Neural cell (in vitro differentiated cells): ENCODE results near the gene MED15. TPM values are rescaled to one million over a fixed set of nuclear protein-coding genes. Genes with fewer than 3 reads are reported as not detected.

Experiments
- H2AFZ ChIP-seq: fragments of 200-600, 300-800 bp; sonication (generic), shearing (Covaris generic); 2 replicates; pipeline ENCODE4 v1.6.0; 2014; ENCODE audit warnings: low read depth, mild to moderate bottlenecking, antibody characterized with exemption, low read length, moderate library complexity
- H3F3A ChIP-seq: fragments of 200-600 bp; shearing (Covaris generic); 2 replicates; pipeline ENCODE4 v1.6.1; 2016; ENCODE audit warnings: mild to moderate bottlenecking, moderate library complexity, mixed read lengths, antibody characterized with exemption, low read length; ENCODE audit not compliant: insufficient read depth, poor library complexity, severe bottlenecking
- H3K27ac ChIP-seq: fragments of 200-600, 300-800 bp; sonication (generic), shearing (Covaris generic); 2 replicates; pipeline ENCODE4 v1.5.1; 2014; ENCODE audit warnings: mild to moderate bottlenecking, low read length, moderate library complexity
- H3K27me3 ChIP-seq: fragments of 300-800, 200-600 bp; sonication (generic), shearing (Covaris generic); 2 replicates; pipeline ENCODE4 v1.6.0; 2014; ENCODE audit warnings: mild to moderate bottlenecking, low read depth, low read length, moderate library complexity; ENCODE audit not compliant: insufficient read depth
- H3K36me3 ChIP-seq: fragments of 300-800, 200-600 bp; sonication (generic), shearing (Covaris generic); 2 replicates; pipeline ENCODE4 v1.5.1; 2014; ENCODE audit warnings: mild to moderate bottlenecking, antibody characterized with exemption, low read length, moderate library complexity; ENCODE audit not compliant: insufficient read depth
- H3K4me2 ChIP-seq: fragments of 300-800, 200-600 bp; sonication (generic), shearing (Covaris generic); 2 replicates; pipeline ENCODE4 v1.6.0; 2014; ENCODE audit warnings: mild to moderate bottlenecking, low read length
- H3K4me3 ChIP-seq: fragments of 300-800, 200-600 bp; sonication (generic), shearing (Covaris generic); 2 replicates; pipeline ENCODE4 v1.5.1; 2014; ENCODE audit warnings: mild to moderate bottlenecking, low read length, moderate library complexity
- H3K79me2 ChIP-seq: fragments of 200-600 bp; shearing (Covaris generic); replicated peaks from 2 replicates; pipeline ENCODE4 v1.6.0; 2014; ENCODE audit warnings: mild to moderate bottlenecking, low read length, moderate library complexity; ENCODE audit not compliant: insufficient read depth
- H3K9ac ChIP-seq: fragments of 300-800, 200-600 bp; sonication (generic), shearing (Covaris generic); 2 replicates; pipeline ENCODE4 v1.6.1; 2016; ENCODE audit warnings: mild to moderate bottlenecking, low read length, mixed read lengths
- H3K9me2 ChIP-seq: fragments of 200-600 bp; shearing (Covaris generic); 2 replicates; pipeline ENCODE4 v1.6.1; 2016; ENCODE audit warnings: mild to moderate bottlenecking, low read length, mixed read lengths; ENCODE audit not compliant: insufficient read depth
- H3K9me3 ChIP-seq: fragments of 200-600, 300-800 bp; sonication (generic), shearing (Covaris generic); 2 replicates; pipeline ENCODE4 v1.6.1; 2016; ENCODE audit warnings: mild to moderate bottlenecking, mixed run types, low read length, moderate library complexity, mixed read lengths
- H4K20me1 ChIP-seq: fragments of 200-600 bp; shearing (Covaris generic); 2 replicates; pipeline ENCODE4 v1.6.1; 2016; ENCODE audit warnings: mild to moderate bottlenecking, mixed run types; ENCODE audit not compliant: insufficient read depth
- EP300 ChIP-seq: fragments of 450-650 bp; conservative IDR thresholded peaks from 2 replicates; pipeline ENCODE4 v1.6.1; 2014; ENCODE audit warnings: antibody characterized with exemption, mild to moderate bottlenecking, moderate library complexity; ENCODE audit not compliant: poor library complexity, severe bottlenecking
- EZH2 ChIP-seq: fragments of 200-600, 300-800 bp; shearing (Covaris generic), sonication (generic); IDR thresholded peaks from 2 replicates; pipeline ENCODE4 v1.6.1; 2014; ENCODE audit warnings: antibody characterized with exemption, low read length, borderline replicate concordance, mild to moderate bottlenecking; ENCODE audit not compliant: insufficient read depth, poor library complexity, severe bottlenecking
- MXI1 ChIP-seq: fragments of 450-650 bp; conservative IDR thresholded peaks from 2 replicates; pipeline ENCODE4 v1.6.1; 2014; ENCODE audit warnings: antibody characterized with exemption, mild to moderate bottlenecking; ENCODE audit not compliant: poor library complexity, severe bottlenecking
- POLR2AphosphoS5 ChIP-seq: IDR thresholded peaks from 2 replicates; pipeline ENCODE4 v1.6.1; 2012
- RAD21 ChIP-seq: fragments of 450-650 bp; conservative IDR thresholded peaks from 2 replicates; pipeline ENCODE4 v1.6.1; 2014; ENCODE audit warnings: antibody characterized with exemption, mild to moderate bottlenecking, moderate library complexity
- SMC3 ChIP-seq: fragments of 450-650 bp; conservative IDR thresholded peaks from 2 replicates; pipeline ENCODE4 v1.6.1; 2014; ENCODE audit warnings: antibody characterized with exemption, mild to moderate bottlenecking, moderate library complexity; ENCODE audit not compliant: poor library complexity
- TAF1 ChIP-seq: IDR thresholded peaks from 2 replicates; pipeline ENCODE4 v1.6.1; 2012; ENCODE audit warnings: low read depth
- polyA plus RNA-seq: library from polyadenylated mRNA; depleted of rRNA; stranded (reverse); fragments of >200 nt; gene quantifications from 2 replicates; pipeline ENCODE4 v1.2.3, GENCODE V29; 2014
- TF ChIP-seq, protein P1 (sequence below): IDR thresholded peaks from 2 replicates; pipeline ENCODE4 v1.6.1; 2012; ENCODE audit warnings: borderline replicate concordance
- TF ChIP-seq, protein P2 (sequence below): fragments of 450-650 bp; IDR thresholded peaks from 2 replicates; pipeline ENCODE4 v1.5.1; 2014; ENCODE audit warnings: antibody characterized with exemption, mild to moderate bottlenecking, moderate library complexity; ENCODE audit not compliant: poor library complexity, severe bottlenecking

Gene MED15
- polyA plus RNA-seq, 1 donor from 2014 or later: 13.2 TPM

- Histone ChIP-seq H3K9me2 (no peaks in the 10 kb centered on the region), H3K27ac (no peak overlapping the region), H2AFZ (no peak overlapping the region), H3K9me3 (peaks cover 13% of the 10 kb centered on the region), H3K36me3 (no peaks in the 10 kb centered on the region), H3K9ac (no peak overlapping the region), H3F3A (no peaks in the 10 kb centered on the region), H4K20me1 (no peaks in the 10 kb centered on the region), H3K4me2 (no peak overlapping the region), H3K4me3 (no peak overlapping the region), H3K79me2 (no peaks in the 10 kb centered on the region), H3K27me3 (no peaks in the 10 kb centered on the region)
- TF ChIP-seq EZH2 (no peak), EP300 (no peak)
Measured at GRCh38 chr22:20563466-20563906, 56.1 kb downstream of the MED15 start.

- Histone ChIP-seq H3K36me3 (no peaks in the 10 kb centered on the region), H3K9me3 (peaks cover 9% of the 10 kb centered on the region), H3K79me2 (no peaks in the 10 kb centered on the region), H2AFZ (no peak overlapping the region), H3K27ac (no peak overlapping the region), H3K4me3 (no peak overlapping the region), H3K4me2 (no peak overlapping the region), H3K9ac (no peak overlapping the region), H3K27me3 (no peaks in the 10 kb centered on the region), H3K9me2 (no peaks in the 10 kb centered on the region), H4K20me1 (no peaks in the 10 kb centered on the region), H3F3A (no peaks in the 10 kb centered on the region)
- TF ChIP-seq SMC3: no peak
- no peak for TF ChIP-seq RAD21
- no peak for TF ChIP-seq EP300
- TF ChIP-seq EZH2: no peak
- no peak for TF ChIP-seq MXI1
- no peak for TF ChIP-seq TAF1
- no peak for TF ChIP-seq POLR2AphosphoS5
- TF ChIP-seq, protein P1, sequence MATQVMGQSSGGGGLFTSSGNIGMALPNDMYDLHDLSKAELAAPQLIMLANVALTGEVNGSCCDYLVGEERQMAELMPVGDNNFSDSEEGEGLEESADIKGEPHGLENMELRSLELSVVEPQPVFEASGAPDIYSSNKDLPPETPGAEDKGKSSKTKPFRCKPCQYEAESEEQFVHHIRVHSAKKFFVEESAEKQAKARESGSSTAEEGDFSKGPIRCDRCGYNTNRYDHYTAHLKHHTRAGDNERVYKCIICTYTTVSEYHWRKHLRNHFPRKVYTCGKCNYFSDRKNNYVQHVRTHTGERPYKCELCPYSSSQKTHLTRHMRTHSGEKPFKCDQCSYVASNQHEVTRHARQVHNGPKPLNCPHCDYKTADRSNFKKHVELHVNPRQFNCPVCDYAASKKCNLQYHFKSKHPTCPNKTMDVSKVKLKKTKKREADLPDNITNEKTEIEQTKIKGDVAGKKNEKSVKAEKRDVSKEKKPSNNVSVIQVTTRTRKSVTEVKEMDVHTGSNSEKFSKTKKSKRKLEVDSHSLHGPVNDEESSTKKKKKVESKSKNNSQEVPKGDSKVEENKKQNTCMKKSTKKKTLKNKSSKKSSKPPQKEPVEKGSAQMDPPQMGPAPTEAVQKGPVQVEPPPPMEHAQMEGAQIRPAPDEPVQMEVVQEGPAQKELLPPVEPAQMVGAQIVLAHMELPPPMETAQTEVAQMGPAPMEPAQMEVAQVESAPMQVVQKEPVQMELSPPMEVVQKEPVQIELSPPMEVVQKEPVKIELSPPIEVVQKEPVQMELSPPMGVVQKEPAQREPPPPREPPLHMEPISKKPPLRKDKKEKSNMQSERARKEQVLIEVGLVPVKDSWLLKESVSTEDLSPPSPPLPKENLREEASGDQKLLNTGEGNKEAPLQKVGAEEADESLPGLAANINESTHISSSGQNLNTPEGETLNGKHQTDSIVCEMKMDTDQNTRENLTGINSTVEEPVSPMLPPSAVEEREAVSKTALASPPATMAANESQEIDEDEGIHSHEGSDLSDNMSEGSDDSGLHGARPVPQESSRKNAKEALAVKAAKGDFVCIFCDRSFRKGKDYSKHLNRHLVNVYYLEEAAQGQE: no peak
- TF ChIP-seq, protein P2, sequence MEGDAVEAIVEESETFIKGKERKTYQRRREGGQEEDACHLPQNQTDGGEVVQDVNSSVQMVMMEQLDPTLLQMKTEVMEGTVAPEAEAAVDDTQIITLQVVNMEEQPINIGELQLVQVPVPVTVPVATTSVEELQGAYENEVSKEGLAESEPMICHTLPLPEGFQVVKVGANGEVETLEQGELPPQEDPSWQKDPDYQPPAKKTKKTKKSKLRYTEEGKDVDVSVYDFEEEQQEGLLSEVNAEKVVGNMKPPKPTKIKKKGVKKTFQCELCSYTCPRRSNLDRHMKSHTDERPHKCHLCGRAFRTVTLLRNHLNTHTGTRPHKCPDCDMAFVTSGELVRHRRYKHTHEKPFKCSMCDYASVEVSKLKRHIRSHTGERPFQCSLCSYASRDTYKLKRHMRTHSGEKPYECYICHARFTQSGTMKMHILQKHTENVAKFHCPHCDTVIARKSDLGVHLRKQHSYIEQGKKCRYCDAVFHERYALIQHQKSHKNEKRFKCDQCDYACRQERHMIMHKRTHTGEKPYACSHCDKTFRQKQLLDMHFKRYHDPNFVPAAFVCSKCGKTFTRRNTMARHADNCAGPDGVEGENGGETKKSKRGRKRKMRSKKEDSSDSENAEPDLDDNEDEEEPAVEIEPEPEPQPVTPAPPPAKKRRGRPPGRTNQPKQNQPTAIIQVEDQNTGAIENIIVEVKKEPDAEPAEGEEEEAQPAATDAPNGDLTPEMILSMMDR: no peak
Measured at GRCh38 chr22:20563941-20564371, 56.5 kb downstream of the MED15 start.
